ENCODE data around the gene METTL1. TPM values are rescaled to one million over a fixed set of nuclear protein-coding genes. Genes with fewer than 3 reads are reported as not detected.
"Not testable (repeated sequence)": the region's sequence is repeated elsewhere in the genome, so short reads cannot be mapped to it uniquely, and the experiment has no call there.

Gene METTL1
- total RNA-seq, 1 donor from 2014 or later, result 13.6 TPM

DNA sequence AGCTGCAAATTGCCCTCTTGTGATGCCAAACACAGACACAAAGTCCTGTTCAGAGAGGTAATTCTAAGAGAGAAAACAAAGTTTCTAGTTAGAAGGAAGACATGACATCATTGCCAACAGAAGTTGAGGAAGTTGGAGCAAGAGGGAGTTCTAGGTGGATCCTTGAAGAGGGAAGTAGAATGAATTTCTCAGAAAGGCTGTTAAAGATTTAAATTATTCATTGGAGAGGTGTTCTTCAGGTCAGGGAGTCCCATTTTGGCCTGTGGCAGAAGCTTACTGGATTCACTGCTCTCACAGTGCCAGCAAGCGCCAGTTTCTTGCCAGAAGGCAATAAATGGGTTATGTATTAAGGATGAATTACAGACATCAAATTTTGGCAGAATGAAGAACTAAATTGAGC lies 26.0 kb upstream of the METTL1 start:
- no peak for DNase-seq (ENCODE audit: low read depth)

DNA sequence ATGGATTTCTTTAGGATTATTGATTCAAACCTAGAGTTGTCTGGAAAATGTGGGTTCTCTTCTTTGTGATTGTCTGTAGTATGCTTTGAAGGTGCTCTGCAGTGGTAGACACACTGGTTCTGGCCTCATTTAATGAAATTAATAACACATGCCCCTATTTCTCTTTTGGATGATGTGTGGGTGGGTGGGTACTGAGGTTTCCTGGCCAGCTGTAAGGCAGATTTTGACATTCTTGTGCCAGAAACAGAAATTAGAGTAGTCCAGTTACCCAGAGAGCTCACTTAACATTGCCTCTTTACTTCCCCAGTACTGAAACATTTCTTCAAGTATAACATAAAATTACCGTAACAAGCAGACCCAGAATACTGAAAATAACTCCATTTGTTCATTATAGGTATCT lies 25.1 kb upstream of the METTL1 start:
- no peak for DNase-seq (ENCODE audit: low read depth)

DNA sequence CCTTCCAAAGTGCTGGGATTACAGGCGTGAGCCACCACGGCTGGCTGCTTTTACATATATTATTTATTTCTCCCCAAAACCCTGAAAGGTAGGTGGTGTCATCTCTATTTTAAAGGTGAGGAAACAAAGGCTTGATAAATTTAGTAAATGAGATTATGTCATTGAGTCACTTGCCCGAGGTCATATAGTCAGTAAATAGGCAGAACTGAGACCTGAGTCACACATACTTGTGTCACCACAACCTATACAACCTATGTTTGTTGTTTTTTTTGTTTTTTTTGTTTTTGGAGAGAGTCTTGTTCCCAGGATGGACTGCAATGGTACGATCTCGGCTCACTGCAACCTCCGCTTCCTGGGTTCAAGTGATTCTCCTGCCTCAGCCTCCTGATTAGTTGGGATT lies 23.4 kb upstream of the METTL1 start:
- no peak for DNase-seq (ENCODE audit: low read depth)

- no peak for DNase-seq (ENCODE audit: low read depth)
Measured at GRCh38 chr12:57793920-57794319, 22.0 kb upstream of the METTL1 start.

GRCh38 chr12:57783861-57784260 lies 12.0 kb upstream of the METTL1 start:
- DNase-seq (ENCODE audit: low read depth), result no peak

DNA sequence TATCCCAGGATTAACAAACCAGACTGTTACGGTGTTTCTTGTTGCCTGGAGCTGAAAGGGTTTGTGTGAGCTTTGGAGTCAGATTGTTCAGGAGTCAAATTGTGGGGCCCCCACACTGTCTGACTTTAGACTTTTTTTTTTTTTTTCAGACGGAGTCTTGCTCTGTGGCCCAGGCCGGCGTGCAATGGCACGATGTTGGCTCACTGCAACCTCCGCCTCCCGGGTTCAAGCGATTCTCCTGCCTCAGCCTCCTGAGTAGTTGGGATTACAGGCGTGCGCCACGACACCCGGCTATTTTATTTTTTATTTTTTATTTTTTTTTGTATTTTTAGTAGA lies 11.5 kb upstream of the METTL1 start:
- DNase-seq (ENCODE audit: low read depth), result no peak

- peak; percentile 97 for DNase-seq (ENCODE audit: low read depth)
Measured at GRCh38 chr12:57782608-57783465, 10.9 kb upstream of the METTL1 start, which contains the start of gene TSFM. Gene TSFM, plus strand, starts transcription at chr12:57782787. Its CDS starts 15 bp downstream, at chr12:57782802.

- DNase-seq (ENCODE audit: low read depth), result no peak
Measured at GRCh38 chr12:57782243-57782607, 10.3 kb upstream of the METTL1 start.

DNA sequence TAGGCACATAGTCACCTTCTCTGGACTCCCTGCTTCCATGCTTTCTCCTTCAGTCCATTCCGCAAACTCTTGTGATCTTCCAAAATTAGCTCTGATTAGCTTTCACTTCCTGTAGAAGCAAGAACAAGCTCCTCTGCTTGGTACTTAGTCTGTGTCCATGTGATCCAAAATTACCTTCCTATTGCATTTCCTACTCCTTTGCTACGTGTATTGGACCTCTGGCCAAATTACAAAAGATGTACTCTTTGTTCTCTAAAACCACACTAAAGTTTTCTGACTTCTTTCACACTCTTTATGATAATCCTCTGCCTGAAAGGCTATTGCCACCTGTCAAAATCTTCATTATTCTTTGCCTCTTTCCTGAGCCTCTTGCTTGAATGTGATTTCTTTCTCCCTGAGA lies 9.9 kb upstream of the METTL1 start:
- no peak for DNase-seq (ENCODE audit: low read depth)

GRCh38 chr12:57781244-57781643 lies 9.3 kb upstream of the METTL1 start:
- no peak for DNase-seq (ENCODE audit: low read depth)

DNA sequence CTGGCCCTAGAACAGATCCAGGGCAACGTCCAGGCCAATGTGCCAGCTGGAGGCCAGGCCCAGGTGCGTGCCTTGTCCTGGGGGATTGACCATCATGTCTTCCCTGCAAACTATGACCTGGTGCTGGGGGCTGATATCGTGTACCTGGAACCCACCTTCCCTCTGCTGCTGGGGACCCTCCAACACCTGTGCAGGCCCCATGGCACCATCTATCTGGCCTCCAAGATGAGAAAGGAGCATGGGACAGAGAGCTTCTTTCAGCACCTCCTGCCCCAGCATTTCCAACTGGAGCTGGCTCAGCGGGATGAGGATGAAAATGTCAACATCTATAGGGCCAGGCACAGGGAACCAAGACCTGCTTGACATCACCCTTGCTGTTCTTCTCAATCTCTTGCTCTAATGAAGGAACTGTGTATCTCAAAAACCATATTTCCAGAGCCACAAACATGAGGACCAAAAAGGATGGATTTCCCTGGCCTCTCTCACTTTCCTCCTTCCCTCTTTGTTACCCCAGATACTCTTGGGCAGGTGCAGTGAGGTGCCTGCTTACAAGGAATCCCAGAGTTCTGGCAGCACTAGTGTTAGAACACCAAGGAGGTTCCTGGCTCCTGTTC lies 8.5 kb upstream of the METTL1 start:
- DNase-seq (ENCODE audit: low read depth), result no peak

DNA sequence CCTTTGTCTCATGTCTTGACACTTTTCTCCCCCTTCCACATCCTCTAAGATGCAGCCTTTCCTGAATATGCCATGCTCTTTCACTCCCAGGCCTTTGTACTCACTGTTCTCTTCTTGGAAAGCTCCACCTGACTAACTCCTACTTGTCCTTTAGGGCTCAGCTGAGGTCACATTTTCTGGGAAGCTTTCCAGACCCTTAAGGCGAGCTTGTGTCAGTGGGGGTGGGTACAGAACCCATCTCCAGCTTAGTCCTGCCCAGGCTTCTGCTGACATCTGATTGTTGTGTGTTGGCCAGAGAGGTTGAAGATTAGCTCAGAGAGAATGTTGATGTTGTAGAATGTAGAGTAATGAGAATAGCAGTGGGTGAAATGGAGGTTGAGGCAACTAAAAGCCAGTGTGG lies 7.8 kb upstream of the METTL1 start:
- no peak for DNase-seq (ENCODE audit: low read depth)

- no peak for DNase-seq (ENCODE audit: low read depth)
Measured at GRCh38 chr12:57777911-57778310, 6.0 kb upstream of the METTL1 start.

- DNase-seq (ENCODE audit: low read depth), result no peak
Measured at GRCh38 chr12:57777367-57777766, 5.5 kb upstream of the METTL1 start.

DNA sequence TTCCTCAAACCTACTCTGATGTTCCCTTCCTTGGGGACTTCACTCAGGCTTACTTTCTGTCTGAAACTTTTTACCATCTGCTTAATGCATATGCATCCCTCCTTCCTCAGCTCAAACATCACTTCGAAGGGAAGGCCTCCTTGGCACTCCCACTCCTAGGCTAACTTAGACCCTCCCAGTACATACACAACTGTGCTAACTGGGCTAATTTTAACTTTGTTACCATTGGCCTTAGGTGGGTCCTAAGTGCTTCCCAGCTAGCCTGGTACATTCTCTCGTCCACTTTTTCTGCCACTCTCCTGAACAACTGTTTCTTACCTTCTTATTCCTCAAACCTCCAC lies 4.3 kb upstream of the METTL1 start:
- DNase-seq (ENCODE audit: low read depth), result no peak

- no peak for DNase-seq (ENCODE audit: low read depth)
Measured at GRCh38 chr12:57775563-57776246, 3.8 kb upstream of the METTL1 start.

DNA sequence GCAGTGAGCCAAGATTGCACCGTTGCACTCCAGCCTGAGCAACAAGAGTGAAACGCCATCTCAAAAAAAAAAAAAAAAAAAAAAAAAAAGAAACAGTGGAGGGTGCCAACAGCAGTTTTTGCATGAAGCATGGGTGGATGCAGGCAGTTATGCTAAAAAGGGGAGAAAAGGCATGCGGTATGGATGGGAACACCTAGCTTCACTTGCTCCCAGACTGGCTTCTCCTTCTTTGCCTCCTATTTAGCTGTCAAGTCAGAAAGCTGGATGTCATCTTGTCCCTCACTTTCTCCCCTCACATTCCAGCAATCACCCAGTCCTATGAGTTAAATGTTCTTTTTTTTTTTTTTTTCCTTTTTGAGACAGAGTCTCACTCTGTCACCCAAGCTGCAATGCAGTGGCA lies 3.1 kb upstream of the METTL1 start:
- no peak for DNase-seq (ENCODE audit: low read depth)

DNA sequence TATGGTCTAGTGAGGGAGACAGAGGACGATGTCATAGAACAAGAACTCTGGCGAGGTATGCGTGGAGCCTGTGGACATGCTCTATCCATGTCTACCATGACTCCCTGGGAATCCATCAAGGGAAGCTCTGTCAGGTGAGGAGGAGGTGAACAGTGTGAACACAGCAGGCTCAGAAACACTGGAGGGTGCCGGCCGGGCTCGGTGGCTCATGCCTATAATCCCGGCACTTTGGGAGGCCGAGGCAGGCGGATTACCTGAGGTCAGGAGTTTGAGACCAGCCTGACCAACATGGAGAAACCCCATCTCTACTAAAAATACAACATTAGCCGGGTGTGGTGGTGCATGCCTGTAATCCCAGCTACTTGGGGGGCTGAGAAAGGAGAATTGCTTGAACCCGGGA lies 2.7 kb upstream of the METTL1 start:
- not testable (repeated sequence) for DNase-seq (ENCODE audit: low read depth)

- DNase-seq (ENCODE audit: low read depth), result peak; percentile 53
Measured at GRCh38 chr12:57772429-57773322, 771 bp upstream of the METTL1 start, which contains the start of gene EEF1AKMT3. Gene EEF1AKMT3, plus strand, starts transcription at chr12:57772614. Its CDS starts 111 bp downstream, at chr12:57772725.

DNA sequence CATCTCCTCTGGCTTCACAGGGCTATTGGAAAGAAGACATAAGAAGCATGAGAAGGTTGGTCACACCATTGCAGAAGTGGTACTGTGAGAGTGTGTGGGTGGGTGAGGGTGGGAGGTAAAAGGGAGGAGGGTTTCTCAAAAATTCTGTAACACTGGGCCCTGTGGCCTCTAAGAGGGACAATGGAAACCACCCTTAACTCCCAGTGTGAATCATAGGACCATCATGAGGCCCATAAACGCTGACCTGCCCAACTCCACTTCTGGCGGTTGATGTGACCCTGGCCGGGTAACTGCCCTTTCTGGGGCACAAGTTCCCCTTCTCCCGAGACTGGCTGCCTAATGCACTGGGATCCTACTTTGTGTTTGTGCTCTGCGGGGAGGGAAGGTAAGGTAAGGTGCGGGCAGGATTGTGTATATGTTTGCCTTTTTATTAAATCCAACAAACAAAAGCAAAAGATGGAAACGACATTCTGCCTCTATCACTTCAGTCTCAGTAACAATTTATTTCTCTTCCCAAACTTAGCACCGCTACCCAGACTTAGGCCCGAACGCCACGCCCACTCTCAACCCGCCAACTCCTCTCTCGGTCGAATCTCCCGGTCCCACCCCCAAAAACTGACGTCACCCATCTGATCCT lies 551 bp downstream of the METTL1 start:
- DNase-seq (ENCODE audit: low read depth), result peak; percentile 95

DNA sequence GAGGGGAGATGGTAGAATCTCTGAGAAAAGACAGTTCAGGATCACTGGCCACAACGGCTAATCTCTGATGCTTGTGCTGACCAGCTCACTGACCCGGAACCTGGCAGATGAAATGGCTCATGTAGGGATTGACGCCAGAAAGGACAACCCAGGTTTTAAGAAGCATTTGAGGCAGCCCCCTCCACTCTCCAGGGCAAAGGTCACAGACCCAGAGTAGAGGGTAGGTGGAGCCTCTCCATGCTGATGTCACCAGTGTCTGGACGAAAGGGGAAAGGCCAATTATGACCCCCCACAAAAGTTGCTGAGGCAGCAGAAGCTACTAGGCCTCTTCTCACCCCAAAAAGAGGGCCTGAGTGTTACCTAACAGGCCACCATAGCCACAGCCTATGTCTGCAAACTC lies 1.2 kb downstream of the METTL1 start:
- no peak for DNase-seq (ENCODE audit: low read depth)
